Fibroblast of skin of right quadriceps (primary cell): Measurements from ENCODE around the gene HSPB1.
"Not testable (repeated sequence)": the region's sequence is repeated elsewhere in the genome, so short reads cannot be mapped to it uniquely, and the experiment has no call there.

Source experiments
- DNase-seq: peaks from one replicate; pipeline ENCODE4 v3.0.0-alpha.2; 2013

The HSPB1 gene

GRCh38 chr7:76281706-76282343, 20.6 kb upstream of the HSPB1 start:
- no peak for DNase-seq

GRCh38 chr7:76282344-76283253, 19.9 kb upstream of the HSPB1 start:
- DNase-seq: no peak

GRCh38 chr7:76283254-76284159, 19.0 kb upstream of the HSPB1 start:
- DNase-seq: no peak

DNA sequence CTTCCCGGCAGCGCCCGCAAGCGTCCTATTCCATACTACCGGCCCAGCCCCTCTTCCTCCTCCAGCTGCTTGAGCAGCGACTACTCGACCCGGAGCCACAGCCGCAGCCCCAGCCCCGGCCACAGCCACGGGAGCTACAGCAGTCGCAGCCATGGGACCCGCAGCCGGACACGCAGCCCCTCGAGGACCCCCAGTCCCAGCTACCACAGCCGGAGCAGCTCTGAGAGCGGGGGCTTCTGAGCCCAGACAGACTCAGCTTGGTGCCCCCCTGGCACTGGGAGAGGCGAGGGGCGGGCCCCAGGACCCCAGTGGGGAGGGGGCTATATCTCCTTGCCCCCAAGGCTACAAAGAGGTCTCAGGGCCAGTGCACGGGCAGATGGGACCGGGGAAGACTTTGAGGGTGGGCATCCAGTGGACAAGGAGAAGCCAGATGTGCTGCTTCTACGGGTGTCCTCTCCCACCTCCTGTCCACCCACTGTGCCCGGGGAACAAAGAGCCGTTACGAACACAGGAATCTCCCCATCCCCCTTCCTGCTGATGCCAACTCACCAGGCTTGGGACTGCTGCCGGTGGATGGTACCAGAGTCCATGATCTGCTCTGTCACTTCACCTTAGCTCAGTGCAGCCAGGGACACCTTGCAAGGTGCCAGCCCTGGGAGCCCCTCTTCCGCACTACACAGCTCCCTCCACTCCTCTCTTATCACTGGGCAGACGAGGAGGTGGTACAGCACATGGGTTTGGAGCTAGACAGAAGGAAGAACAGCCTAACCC, 16.7 kb upstream of the HSPB1 start:
- no peak for DNase-seq

GRCh38 chr7:76286842-76287403, 15.6 kb upstream of the HSPB1 start:
- no peak for DNase-seq

GRCh38 chr7:76290847-76291350, 11.6 kb upstream of the HSPB1 start:
- DNase-seq: peak; percentile 38

GRCh38 chr7:76291351-76292212, 10.9 kb upstream of the HSPB1 start:
- DNase-seq: peak; percentile 99

DNA sequence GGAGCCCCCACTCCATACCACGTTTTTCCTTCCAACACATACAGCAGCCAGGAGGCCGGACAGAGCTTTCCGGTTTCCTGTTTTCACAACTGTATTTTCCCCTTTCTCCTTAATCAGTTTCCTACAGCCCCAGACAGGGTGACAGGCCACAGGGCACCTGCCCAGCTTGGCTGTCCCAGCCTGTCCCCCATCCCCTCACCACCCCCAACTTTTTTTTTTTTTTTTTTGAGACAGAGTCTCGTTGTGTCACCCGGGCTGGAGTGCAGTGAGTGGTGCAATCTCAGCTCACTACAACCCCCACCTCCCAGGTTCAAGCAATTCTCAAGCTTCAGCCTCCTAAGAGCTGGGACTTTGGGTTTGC, 10.3 kb upstream of the HSPB1 start:
- peak; percentile 43 for DNase-seq

GRCh38 chr7:76292911-76293310, 9.6 kb upstream of the HSPB1 start:
- DNase-seq: not testable (repeated sequence)

GRCh38 chr7:76293407-76293901, 9.0 kb upstream of the HSPB1 start:
- no peak for DNase-seq

- DNase-seq: peak; percentile 94
Observed at GRCh38 chr7:76294344-76295024, 8.0 kb upstream of the HSPB1 start.

DNA sequence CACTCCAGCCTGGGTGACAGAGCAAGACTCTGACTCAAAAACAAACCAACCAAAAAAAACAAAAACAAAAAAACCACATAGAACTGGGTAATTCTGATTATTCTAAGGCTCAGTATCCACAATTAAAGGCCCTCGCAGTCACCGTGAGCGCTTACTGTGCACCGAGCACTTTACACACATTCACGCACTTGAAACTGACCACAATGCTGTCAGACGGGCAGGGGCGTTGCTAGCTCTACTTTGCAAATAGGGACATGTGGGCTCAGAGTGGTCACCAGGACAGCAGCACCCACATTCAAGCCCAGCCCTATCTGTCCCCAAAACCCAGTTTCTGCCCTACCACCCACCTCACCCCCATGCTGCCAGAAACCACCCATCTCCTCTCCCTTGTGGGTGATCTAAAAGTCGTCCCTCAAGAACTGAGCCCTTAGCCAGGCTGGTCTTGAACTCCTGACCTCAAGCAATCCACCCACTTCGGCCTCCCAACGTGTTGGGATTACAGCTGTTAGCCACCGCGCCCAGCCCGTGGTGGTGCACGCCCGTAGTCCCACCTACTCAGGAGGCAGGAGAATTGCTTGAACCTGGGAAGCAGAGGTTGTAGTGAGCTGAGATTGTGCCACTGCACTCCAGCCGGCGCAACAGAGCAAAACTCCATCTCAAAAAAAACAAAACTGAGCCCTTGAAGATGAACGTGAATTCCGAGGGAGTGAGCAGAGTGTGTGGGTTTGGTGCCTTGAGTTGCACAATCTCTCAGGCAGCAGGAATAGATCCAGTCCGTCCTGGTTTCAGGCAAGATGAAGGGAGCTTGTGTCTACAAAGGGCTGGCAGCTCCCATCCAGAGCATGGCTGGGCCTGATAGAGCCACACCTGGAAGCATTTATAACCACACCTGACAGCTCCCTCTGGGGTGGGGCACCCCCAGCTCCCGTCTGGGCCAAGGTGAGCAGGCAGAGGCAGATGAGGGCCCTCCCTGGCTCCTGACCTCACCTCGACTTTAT, 5.4 kb upstream of the HSPB1 start:
- DNase-seq: peak; percentile 81

DNA sequence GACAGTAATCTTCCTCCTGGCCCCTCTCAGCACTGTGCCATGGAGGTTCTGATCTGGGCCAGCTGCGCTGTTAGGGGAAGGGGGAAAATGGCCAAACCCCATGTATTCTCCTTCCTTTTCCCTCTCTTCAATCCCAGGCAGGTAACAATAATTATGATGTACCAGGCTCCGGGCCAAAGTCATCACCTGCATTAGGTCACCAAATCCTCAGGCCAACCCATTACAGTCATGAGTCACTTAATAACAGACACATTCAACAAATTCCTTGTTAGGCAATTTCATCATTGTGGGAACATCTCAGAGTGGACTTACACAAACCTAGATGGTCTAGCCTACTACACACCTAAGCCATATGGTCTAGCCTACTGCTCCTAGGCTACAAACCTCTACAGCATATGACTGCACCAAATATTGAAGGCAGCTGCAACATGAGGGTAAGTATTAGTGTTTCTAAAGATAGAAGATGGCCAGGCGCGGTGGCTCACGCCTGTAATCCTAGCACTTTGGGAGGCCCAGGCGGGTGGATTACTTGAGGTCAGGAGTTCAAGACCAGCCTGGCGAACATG, 2.2 kb upstream of the HSPB1 start:
- DNase-seq: peak; percentile 76

- no peak for DNase-seq
Observed at GRCh38 chr7:76301000-76301399, 1.5 kb upstream of the HSPB1 start.

GRCh38 chr7:76303202-76304147, 1.0 kb downstream of the HSPB1 start:
- peak; percentile 96 for DNase-seq

DNA sequence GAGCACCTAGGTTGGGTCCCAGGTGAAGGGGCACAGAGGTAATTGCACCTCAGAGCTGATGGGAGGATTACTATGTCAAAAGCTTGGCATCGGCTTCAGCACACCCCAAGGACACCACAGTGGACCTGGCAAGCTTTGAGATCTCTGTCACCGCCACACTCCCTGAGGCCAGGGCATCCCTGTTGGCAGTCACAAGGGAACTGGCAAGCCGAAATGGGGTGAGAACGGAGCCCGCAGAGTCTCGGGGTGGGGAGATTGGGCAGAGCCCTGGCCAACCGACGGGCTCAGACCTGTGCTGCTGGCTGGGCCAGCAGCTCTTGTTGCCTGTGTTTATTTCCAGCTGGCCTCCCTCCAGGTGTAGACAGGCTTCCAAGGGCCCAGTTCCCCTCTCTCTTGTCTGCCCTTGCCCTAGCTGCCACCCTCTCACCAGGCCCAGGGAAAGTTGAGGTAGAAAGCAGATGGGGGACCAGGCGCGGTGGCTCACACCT, 2.5 kb downstream of the HSPB1 start:
- no peak for DNase-seq

DNA sequence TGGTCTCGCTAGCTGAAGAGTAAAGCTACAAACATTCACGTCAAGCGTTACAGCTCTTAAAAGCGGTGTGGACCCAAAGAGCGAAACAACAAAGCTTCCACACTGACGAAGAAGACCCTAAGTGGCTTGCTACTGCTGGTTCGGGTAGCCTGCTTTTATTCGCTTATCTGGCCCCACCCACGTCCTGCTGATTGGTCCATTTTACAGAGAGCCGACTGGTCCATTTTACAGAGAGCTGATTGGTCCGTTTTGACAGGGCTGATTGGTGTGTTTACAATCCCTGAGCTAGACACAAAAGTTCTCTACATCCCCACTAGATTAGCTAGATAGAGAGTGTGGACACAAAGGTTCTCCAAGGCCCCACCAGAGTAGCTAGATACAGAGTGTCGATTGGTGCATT, 6.4 kb downstream of the HSPB1 start:
- not testable (repeated sequence) for DNase-seq
